Stimulated activated naive B cell treated with anti-CD40 and anti-IgM and Interleukin-4, amounts not matched to agents 10 μg/mL and 1 μg/mL and 100 μg/mL, for 72 hours (primary cell): ENCODE results near the gene PSMD3.
A peak's percentile ranks its signal among the peaks of the same experiment; 100 is the strongest.

ENCODE experiments used
- ATAC-seq, 2 donors: fragments of 150-1000 bp; cut with Tn5 transposase; replicated peaks; 2 replicates each; pipeline ENCODE4 v1.10.0; 2021; ENCODE audit warnings: moderate library complexity in 1 of 2
- DNase-seq: peaks from one replicate; pipeline ENCODE4 v3.0.0; 2021
- H3K27ac Mint-ChIP-seq: one replicate; pipeline ENCODE4 v1.8.0; 2022; ENCODE audit warnings: mild to moderate bottlenecking, mixed read lengths
- H3K27me3 Mint-ChIP-seq, 2 donors: one replicate each; pipeline ENCODE4 v1.8.0; 2022; ENCODE audit warnings: mixed read lengths in 2 of 2
- H3K36me3 Mint-ChIP-seq, 2 donors: one replicate each; pipeline ENCODE4 v1.8.0; 2022; ENCODE audit warnings: mixed read lengths in 2 of 2, mild to moderate bottlenecking in 1 of 2
- H3K4me1 Mint-ChIP-seq, 2 donors: one replicate each; pipeline ENCODE4 v1.8.0; 2022; ENCODE audit warnings: mixed read lengths in 2 of 2, mild to moderate bottlenecking in 1 of 2
- H3K4me3 Mint-ChIP-seq, 2 donors: one replicate each; pipeline ENCODE4 v1.8.0; 2022; ENCODE audit warnings: mild to moderate bottlenecking in 2 of 2, mixed read lengths in 2 of 2, moderate library complexity in 1 of 2
- H3K9me3 Mint-ChIP-seq, 2 donors: one replicate each; pipeline ENCODE4 v1.8.0; 2022; ENCODE audit warnings: mixed read lengths in 2 of 2, mild to moderate bottlenecking in 1 of 2

Gene PSMD3

DNA sequence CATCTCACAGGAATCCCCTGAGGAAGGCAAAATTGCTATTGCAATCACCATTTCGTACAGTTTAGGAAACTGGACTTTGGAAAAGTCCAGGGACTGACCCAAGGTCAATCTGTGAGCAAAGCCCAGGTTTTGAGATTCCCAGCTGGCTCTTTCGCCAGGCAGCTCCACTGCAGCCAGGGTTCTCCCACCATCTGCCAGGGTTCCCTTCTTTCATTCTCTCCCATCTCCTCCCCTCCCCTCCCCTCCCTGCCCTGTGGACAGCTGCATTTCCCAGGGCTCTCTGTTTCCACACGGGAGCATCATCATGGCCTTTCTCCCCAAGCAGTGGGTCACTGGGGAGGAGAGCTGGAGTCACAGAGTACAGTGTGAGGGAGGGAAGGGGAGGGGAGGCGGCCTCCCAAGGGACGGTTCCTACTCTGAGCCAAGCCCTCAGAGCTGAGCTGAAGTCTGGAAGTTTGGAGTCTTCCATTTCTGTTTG, 29.7 kb upstream of the PSMD3 start:
- DNase-seq: no peak

DNA sequence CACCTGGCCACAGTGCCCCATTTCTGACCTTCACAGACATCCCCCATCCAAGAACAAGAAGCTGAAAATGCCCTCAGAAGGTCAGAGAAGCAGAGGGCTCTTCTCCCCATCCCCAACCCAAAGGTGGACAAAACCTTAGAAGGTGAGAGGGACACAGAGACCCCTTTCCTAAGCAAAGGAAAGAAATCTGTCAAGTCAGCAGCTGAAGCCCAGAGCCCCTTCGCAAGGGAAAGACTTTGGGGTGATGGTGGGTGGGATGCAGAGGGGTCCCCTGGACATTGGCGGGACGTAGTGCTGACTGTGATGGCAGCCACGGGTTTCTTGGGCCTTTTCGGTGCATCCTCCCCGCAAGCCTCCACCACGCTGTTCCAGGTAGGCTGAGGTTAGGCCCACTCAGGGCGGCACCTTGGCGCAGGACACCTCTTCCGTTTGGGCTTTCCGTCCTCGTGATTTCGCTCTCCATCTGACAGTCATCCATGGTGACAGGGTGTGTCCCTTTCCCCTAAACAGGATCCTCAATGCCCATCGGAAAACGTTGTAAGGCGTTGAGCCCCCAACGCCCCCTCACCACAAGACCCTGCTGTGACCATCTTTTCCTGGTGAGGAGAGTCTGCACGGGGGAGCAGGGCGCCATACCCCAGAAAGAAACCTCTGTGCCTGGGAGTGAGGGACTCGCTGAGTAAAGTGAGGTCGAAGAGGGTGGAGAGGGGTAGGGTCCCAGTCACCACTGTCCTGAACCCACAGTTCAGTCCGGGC, 28.5 kb upstream of the PSMD3 start:
- Mint-ChIP-seq H3K4me3 (peak overlapping the region; percentile 72 to 82), H3K27me3 (no peaks in the 10 kb centered on the region), H3K9me3 (no peaks in the 10 kb centered on the region), H3K4me1 (peaks cover 30 to 63% of the 10 kb centered on the region in 2 donors), H3K36me3 (no peaks in the 10 kb centered on the region), H3K27ac (peak overlapping the region; percentile 20)
- ATAC-seq: peak; percentile 12 to 16
- DNase-seq: no peak

More for the DNA sequence above, 29.7 kb upstream of the PSMD3 start:
- Mint-ChIP-seq H3K4me1 (peaks cover 30 to 63% of the 10 kb centered on the region in 2 donors), H3K36me3 (no peaks in the 10 kb centered on the region), H3K9me3 (no peaks in the 10 kb centered on the region), H3K4me3 (no peak overlapping the region), H3K27ac (no peak overlapping the region), H3K27me3 (no peaks in the 10 kb centered on the region)
- ATAC-seq: no peak

DNA sequence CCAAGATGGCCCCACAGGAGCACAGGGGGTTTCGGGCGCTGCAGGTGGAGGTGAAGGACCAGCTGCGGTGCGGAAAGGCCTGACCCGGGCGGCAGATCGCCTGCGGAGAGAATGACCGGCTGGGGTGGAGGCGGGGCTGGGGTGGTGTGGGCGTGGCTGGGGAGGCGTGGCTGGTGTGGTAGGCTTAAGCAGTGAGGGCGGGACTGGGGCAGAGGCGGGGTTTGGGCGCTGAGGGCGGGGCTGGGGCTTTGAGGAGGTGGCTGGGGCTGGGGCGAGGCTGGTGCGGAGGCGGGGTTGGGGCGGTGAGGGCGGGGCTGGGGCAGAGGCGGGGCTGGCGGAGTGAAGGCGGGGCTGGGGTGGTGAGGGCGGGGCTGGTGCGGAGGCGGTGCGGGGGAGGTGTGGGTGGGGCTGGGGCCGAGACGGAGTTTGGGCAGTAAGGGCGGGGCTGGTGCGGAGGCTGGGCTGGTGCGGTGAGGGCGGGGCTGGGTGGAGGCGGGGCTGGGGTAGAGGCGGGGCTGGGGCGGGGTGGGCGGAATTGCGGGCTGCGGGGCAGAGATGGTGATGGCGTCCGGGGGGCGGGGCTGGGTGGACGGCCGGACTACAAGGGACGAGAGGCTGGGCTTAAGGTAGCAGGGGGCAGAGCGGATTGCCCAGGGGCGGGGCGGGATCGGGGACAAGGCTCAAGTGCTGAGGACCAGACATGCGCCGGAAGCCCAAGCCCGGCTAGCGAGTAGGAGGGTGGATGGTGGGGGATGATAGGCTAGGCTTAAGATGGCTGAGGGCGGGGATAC, 27.7 kb upstream of the PSMD3 start:
- peaks cover 26 to 57% of the 10 kb centered on the region in 2 donors for H3K4me1 Mint-ChIP-seq
- no peaks in the 10 kb centered on the region for H3K36me3 Mint-ChIP-seq
- no peaks in the 10 kb centered on the region for H3K27me3 Mint-ChIP-seq
- peak; percentile 83 for DNase-seq
- H3K4me3 Mint-ChIP-seq: peak overlapping the region; percentile 86 to 89
- no peaks in the 10 kb centered on the region for H3K9me3 Mint-ChIP-seq
- peak overlapping the region; percentile 89 for H3K27ac Mint-ChIP-seq
- ATAC-seq: peak; percentile 91

DNA sequence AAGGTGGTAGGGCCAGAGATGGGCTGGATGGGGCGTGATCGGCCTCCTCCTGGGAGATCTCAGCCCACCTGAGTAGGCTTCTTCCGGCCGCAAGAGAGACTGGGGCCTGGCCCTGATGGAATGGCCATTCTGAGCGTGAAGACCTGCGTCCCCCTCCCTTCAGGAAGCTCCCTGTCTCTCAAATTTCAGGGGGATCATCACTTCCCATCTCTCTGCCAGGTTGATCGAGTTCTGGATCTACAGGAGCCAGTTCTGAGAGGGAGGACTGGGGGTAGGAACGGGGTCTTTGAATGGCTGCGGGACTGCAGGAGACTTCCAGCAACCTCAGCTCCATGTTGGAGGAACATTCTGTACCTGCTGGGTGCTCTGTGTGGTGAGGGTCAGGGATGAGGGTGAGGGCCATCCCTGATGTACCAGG, 27.1 kb upstream of the PSMD3 start:
- ATAC-seq (no peak), DNase-seq (no peak)
- Mint-ChIP-seq H3K27ac (peak overlapping the region; percentile 89), H3K9me3 (no peaks in the 10 kb centered on the region), H3K27me3 (no peaks in the 10 kb centered on the region), H3K4me3 (peak overlapping the region; percentile 86 to 89), H3K4me1 (peaks cover 24 to 53% of the 10 kb centered on the region in 2 donors), H3K36me3 (no peaks in the 10 kb centered on the region)

DNA sequence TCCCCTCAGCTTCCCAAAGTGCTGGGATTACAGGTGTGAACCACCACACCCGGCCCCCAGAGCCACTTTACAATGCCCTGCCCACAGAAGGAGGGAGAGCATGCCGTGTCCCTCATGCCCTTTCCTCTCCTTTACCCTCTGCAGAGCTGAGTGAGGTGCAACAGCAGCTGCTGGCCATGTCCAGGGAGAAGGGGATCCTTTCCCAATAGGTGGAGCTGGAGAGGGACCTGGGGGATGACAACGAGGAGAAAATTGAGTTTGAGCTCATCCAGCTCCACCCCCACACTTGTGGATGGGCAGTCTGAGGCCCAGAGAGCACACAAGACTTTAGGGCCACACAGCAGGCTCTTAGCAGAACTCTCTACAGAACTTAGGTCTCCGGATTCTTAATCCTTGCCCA, 25.7 kb upstream of the PSMD3 start:
- Mint-ChIP-seq H3K27me3 (no peaks in the 10 kb centered on the region), H3K27ac (no peak overlapping the region), H3K9me3 (no peaks in the 10 kb centered on the region), H3K36me3 (no peaks in the 10 kb centered on the region), H3K4me3 (no peak overlapping the region), H3K4me1 (peaks cover 19 to 51% of the 10 kb centered on the region in 2 donors)
- no peak for ATAC-seq
- no peak for DNase-seq

DNA sequence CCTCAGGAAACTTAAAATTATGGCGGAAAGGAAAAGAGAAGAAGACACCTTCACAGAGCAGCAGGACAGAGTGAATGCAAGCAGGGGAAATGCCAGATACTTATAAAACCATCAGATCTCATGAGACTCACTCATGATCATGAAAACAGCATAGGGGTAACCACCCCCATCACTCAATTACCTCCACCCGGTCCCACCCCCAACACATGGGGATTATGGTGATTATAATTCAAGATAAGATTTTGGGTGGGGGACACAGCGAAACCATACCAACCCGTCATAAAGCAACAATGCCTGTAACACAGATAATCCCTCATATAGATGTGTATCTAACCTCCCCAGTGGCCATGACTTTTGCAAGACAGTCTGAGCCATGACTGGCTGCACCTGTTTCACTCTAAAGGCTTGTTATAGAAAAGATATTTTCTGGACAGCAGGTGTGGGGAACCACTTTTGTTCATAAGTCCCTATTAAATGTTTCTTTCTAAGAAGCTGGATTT, 24.8 kb upstream of the PSMD3 start:
- Mint-ChIP-seq H3K4me1 (peaks cover 16 to 43% of the 10 kb centered on the region in 2 donors), H3K27me3 (no peaks in the 10 kb centered on the region), H3K4me3 (no peak overlapping the region), H3K27ac (peak overlapping the region; percentile 6), H3K9me3 (no peaks in the 10 kb centered on the region), H3K36me3 (no peaks in the 10 kb centered on the region)
- DNase-seq (no peak), ATAC-seq (no peak)

DNA sequence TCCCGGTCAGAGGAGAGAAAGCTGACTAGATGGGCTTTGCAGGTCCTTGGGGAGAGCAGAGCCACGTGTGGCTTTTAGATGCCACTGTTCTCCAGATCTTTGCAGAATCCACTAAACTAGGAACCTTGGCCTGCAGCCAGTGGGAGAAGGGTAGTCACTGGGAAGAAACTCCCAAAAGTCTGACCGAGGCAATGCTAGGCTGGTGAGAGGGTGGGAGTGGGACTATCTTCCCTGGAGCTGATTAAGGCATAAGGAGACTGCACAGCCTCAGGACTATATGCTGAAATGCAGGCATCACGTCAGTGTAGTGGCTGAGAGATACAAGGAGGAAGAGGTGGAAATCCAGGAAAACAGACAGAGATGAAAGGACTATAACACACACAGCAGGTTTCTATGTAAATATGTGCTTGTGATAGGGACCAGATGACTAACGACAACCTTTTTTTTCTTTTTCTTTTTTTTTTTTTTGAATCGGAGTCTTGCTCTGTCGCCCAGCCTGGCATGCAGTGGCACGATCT, 20.0 kb upstream of the PSMD3 start:
- DNase-seq (no peak), ATAC-seq (no peak)
- Mint-ChIP-seq H3K36me3 (no peaks in the 10 kb centered on the region), H3K27me3 (no peaks in the 10 kb centered on the region), H3K4me1 (peaks cover 17 to 33% of the 10 kb centered on the region in 2 donors), H3K9me3 (no peaks in the 10 kb centered on the region), H3K4me3 (no peak overlapping the region), H3K27ac (no peak overlapping the region)

DNA sequence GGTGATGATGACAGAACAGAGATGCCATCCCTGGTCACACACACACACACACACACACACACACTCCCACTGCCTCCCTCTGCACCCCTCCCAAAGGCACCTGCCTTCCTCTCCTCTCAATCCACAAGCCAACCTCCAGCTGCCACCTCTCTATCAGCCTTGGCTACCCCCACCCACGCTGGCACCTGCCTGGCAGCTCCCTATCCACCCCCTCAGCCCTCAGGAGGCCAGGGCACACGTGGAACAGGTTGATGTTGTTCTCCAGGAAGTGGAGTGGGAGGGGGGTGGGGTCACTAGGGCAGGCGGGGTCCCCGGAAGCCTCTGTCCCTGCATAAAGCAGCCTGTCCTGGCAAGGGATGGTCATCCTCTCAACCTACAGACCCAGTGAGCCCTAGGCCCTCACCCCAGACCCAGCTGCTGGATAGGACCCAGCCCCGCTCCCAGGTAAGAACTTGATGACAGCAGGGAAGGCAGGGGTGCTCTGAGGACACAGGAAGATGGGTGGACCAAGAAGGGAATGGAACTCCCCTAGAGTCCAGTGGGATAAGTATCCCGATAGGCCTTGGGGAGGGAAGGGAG, 17.9 kb upstream of the PSMD3 start, which contains the start of gene GSDMA:
TSS of gene GSDMA (plus strand) at position 363 of the 579 bp plus-strand sequence. CDS start 2,684 bp downstream, outside the sequence.
- no peaks in the 10 kb centered on the region for H3K9me3 Mint-ChIP-seq
- no peak within 1 kb of the TSS for H3K4me3 Mint-ChIP-seq
- DNase-seq: no peak
- ATAC-seq: no peak
- peaks cover 21 to 37% of the 10 kb centered on the region in 2 donors for H3K4me1 Mint-ChIP-seq
- H3K27me3 Mint-ChIP-seq: no peaks in the 10 kb centered on the region
- peak within 1 kb of the TSS; percentile 28 for H3K27ac Mint-ChIP-seq
- H3K36me3 Mint-ChIP-seq: no peaks in the 10 kb centered on the region

DNA sequence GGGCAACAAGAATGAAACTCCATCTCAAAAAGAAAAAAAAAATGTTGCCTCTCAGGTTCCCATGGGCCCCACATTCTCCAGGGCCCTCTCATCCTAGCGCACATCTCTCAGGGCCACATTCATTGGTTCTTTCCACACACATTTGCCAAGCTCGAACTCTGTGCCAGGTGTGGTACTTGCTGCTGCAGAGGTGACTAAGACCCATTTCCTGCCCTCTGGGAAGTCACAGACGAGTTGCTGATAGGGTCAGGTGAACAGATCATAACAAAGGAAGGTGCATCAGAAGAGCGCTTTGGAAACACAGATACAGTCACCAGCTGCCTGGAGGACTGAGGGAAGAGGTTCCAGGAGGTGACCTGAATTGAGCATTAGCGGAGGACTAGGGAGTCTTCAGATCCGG, 16.8 kb upstream of the PSMD3 start:
- Mint-ChIP-seq H3K27ac (no peak overlapping the region), H3K4me3 (no peak overlapping the region)
- ATAC-seq: no peak

DNA sequence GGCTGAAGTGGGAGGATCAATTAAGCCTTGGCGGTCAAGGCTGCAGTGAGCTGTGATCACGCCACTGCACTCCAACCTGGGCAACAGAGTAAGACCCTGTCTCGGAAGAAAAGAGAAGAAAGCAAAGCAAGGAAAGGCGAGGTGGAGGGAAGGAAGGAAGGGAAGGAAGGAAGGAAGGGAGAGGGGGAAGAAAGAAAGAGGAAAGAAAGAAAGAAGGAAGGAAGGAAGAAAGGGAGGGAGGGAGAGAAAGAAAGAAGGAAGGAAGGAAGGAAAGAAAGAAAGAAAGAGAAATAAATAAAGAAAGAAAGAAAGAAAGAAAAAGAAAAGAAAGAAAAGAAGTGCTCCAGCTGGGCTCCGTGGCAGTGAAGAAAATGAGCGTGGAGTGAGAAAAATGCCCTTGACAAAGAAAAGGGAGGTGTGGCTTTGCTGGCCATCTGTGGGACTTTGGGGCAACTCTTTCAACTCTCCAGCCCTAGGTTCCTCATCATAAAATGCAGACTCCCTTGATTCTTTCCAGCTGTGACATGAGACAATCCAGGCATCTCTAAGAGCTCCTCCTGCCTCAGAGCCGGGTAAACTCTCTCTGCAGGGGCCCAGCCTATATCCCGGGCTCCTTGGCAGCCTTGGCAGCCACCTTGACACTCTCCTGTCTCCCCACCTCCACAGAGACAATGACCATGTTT, 15.4 kb upstream of the PSMD3 start:
- Mint-ChIP-seq H3K9me3 (no peaks in the 10 kb centered on the region), H3K27ac (no peak overlapping the region), H3K36me3 (no peaks in the 10 kb centered on the region), H3K27me3 (peaks cover 11 to 15% of the 10 kb centered on the region in 2 donors), H3K4me3 (no peak overlapping the region), H3K4me1 (peaks cover 16 to 23% of the 10 kb centered on the region in 2 donors)
- no peak for ATAC-seq
- no peak for DNase-seq

More for the DNA sequence above, 16.8 kb upstream of the PSMD3 start:
- Mint-ChIP-seq H3K27me3 (peaks cover 0 to 5% of the 10 kb centered on the region in 2 donors), H3K4me1 (peaks cover 21 to 32% of the 10 kb centered on the region in 2 donors), H3K9me3 (no peaks in the 10 kb centered on the region), H3K36me3 (no peaks in the 10 kb centered on the region)
- DNase-seq: no peak

DNA sequence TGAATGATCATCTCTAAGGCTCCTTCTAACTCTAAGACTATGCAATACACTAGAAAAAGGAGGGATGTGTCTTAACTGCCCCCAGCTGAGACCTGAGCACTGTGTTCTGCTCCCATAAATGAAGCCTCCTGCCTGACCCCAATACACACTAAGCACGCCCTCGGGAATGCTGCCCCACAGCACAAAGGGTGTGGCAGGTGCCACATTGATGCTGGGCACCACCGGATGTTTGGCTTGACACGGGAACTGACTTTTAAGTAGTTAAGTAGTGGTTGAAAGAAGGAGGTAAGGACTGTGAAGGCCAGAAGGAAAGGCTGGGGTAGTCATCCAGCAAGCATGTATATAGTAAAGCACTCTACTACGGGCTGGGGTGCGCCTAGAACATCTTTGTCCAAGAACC, 13.8 kb upstream of the PSMD3 start:
- no peaks in the 10 kb centered on the region for H3K36me3 Mint-ChIP-seq
- ATAC-seq (no peak), DNase-seq (no peak)
- no peaks in the 10 kb centered on the region for H3K9me3 Mint-ChIP-seq
- H3K27ac Mint-ChIP-seq: no peak overlapping the region
- H3K27me3 Mint-ChIP-seq: peaks cover 23 to 30% of the 10 kb centered on the region in 2 donors
- H3K4me1 Mint-ChIP-seq: peaks cover 16 to 23% of the 10 kb centered on the region in 2 donors
- H3K4me3 Mint-ChIP-seq: no peak overlapping the region

DNA sequence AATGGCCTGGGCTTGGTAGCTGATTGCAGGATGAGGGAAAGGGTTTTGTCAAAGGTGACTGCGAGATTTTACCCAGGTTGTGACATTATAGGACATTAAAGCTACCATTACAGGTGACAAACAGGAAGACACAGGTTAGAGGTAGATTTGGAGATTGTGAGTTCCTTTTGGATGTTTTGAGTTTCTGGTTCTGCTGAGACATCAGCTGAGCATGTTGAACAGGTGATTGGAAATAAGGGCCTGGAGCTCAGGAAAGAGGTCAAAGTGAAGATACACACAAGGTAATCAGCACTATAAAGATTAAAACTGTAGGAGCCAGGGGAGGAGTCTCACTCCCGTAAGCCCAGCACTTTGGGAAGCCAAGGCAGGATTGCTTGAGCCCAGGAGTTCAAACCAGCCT, 11.8 kb upstream of the PSMD3 start:
- no peaks in the 10 kb centered on the region for H3K36me3 Mint-ChIP-seq
- ATAC-seq: no peak
- H3K4me1 Mint-ChIP-seq: peaks cover 9 to 14% of the 10 kb centered on the region in 2 donors
- no peak overlapping the region for H3K4me3 Mint-ChIP-seq
- no peak overlapping the region for H3K27ac Mint-ChIP-seq
- H3K9me3 Mint-ChIP-seq: no peaks in the 10 kb centered on the region
- no peak for DNase-seq
- peaks cover 30 to 31% of the 10 kb centered on the region in 2 donors for H3K27me3 Mint-ChIP-seq

DNA sequence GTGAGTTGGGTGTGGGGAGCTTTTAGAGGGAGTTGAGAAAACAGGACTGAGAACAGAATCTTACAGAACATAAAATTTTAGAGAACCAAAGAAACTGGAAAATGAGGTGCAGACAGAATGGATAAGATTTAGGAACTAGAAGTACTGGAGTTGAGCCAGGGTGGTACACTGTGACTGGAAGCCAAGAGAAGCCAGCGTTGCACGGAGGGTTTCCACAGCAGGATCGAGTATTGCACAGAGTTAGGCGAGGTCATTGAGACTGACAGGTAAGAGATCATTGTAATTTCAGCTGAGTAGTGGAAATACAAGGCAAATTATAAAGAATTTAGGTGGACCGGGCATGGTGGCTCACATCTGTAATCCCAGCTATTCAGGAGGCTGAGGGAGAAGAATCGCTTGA, 11.2 kb upstream of the PSMD3 start:
- Mint-ChIP-seq H3K36me3 (no peaks in the 10 kb centered on the region), H3K27me3 (peaks cover 31 to 36% of the 10 kb centered on the region in 2 donors), H3K27ac (no peak overlapping the region), H3K4me1 (peaks cover 5 to 12% of the 10 kb centered on the region in 2 donors), H3K9me3 (no peaks in the 10 kb centered on the region), H3K4me3 (no peak overlapping the region)
- DNase-seq (no peak), ATAC-seq (no peak)
